GM21390 (cell line): ENCODE data around the gene SP8.
"Not testable (repeated sequence)": the region's sequence is repeated elsewhere in the genome, so short reads cannot be mapped to it uniquely, and the experiment has no call there.

Experiments
- ATAC-seq: cut with Tn5 transposase; IDR thresholded peaks from one replicate; pipeline ENCODE4 v1.9.1; 2021; ENCODE audit not compliant: unreplicated experiment

Gene SP8

GRCh38 chr7:20786779-20787659 lies at the start of gene SP8:
TSS of gene SP8 (minus strand) at chr7:20786886. CDS start at chr7:20786798, 88 bp downstream.
- no peak for ATAC-seq

GRCh38 chr7:20836424-20836823 lies 49.7 kb upstream of the SP8 start:
- not testable (repeated sequence) for ATAC-seq

DNA sequence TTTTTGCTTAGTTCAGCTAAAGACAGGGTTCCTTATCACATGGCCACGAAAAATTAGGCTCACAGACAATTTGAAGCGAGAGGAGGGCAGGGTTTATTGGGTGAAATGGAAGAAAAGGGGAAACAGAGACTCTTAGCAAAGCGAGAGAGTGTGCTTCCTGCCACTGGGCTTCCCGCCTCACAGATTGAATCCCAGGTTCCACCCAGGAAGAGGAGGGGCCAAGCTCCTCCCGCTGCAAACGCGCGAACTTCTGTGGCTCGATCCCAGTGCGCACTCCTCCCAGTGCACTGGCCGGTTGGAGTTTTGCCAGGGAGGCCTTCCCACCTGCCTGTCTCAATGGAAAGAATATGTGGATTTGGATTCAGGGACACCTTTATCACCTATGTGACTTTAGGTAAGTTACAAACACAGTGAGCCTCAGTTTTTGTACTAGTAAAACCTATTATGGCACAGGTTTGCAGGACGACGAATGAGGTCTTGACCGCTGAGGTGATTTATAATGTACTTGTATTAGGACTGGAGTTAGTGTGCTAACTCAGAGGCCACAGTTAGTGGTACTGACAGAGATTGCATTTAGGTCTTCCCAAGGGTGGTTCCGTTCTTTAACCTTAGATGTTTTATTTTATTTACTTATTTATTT lies 48.5 kb upstream of the SP8 start:
- ATAC-seq, result no peak

- no peak for ATAC-seq
These were observed 48.0 kb upstream of the SP8 start for GRCh38 chr7:20834656-20835055.

- no peak for ATAC-seq
These were observed 45.3 kb upstream of the SP8 start for GRCh38 chr7:20831956-20832355.

DNA sequence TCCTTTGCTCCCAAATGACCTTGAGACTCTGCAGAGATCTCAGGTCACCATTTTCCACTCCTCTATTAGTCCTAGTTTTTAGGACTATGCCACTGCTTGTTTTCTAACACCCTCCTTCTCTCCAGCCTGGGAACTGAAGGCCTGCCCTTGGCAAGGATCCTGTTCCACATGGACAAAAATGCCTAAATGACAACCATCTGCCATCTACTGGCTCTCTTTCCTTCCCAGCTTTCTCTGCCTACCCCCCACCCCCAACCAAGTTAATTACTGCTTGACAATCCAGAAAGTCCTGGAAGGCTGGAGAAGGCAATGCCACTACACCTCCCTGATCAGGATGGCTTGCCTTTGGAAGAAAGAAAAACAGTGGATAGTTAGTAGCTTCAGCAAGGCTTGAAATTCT lies 44.8 kb upstream of the SP8 start:
- ATAC-seq, result no peak

- no peak for ATAC-seq
These were observed 42.3 kb upstream of the SP8 start for GRCh38 chr7:20828947-20829346.

- ATAC-seq, result no peak
These were observed 40.5 kb upstream of the SP8 start for GRCh38 chr7:20827172-20827571.

- ATAC-seq, result no peak
These were observed 39.6 kb upstream of the SP8 start for GRCh38 chr7:20826243-20826642.

GRCh38 chr7:20825555-20825954 lies 38.9 kb upstream of the SP8 start:
- ATAC-seq, result no peak

- not testable (repeated sequence) for ATAC-seq
These were observed 34.7 kb upstream of the SP8 start for GRCh38 chr7:20821390-20821789.

- no peak for ATAC-seq
These were observed 29.8 kb upstream of the SP8 start for GRCh38 chr7:20816372-20816959.

DNA sequence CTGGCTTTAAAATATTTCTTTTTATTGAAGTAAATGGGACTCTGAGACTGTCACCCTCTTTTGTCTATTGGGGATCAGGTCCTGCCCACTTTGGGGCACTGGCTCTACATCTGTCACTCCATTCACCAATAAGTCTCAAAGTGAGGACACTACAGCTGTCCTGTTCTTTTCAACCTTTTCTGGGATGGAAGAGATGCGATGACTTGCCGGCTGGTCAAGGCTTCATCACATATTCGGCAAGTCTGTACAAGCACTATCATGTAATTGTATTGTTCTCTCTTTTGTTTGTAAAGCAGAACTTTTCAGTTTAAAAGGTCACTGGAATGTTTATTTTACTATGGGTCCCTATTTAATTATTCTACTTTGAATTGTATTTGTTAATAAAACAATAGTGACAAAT lies 17.7 kb upstream of the SP8 start:
- no peak for ATAC-seq

GRCh38 chr7:20799566-20800366 lies 13.1 kb upstream of the SP8 start:
- no peak for ATAC-seq

DNA sequence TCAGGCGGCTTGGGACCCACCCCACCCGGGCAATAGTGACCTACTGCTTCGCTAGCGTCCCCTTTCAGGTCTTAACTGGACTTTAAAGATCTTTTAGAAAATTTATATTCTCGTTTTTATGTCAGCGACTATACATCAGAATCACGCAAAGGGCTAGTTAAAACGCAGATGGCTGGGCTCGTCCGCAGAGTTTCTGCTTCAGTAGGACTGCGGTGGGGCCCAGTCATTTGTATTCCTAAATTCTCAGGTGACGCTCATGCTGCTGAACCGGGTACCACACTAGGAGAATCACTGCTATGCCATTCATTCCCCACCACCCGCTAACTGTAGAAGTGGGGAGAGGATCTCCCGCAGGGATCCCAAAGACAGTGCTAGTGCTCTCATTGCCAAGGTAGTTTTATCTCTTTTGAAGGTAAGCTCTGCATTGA lies 12.0 kb upstream of the SP8 start:
- ATAC-seq, result no peak

DNA sequence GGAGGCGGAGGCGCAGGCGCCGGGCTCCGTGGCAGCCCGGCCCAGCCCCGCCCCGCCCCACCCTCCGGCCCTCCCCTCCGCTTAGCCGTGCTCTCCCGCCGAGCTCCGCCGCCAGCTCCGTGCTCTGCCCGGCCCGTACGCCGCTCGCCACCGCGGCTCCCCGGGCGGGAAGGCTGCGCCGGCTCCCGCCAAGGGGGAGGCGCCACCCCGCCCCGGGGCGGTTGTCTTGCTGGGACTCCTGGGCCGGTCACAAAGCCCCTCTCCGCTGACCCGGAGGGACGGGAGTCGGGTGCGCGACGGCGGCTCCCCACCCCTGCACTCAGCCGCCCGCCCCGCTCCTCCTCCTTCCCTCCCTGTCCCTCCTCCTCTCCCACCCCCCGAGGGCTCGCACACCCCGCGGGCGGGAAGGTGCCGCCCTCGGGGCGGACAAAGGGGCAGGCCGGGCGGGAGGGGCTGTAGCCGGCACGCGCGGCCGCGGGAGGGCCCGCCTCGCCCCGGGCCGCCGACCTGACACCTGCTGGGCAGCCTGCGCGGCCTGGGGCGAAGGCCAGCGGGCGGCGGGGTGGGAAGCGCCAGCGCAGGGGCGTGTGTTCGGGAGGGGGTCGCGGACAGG lies 11.5 kb upstream of the SP8 start:
- peak; percentile 82 for ATAC-seq

DNA sequence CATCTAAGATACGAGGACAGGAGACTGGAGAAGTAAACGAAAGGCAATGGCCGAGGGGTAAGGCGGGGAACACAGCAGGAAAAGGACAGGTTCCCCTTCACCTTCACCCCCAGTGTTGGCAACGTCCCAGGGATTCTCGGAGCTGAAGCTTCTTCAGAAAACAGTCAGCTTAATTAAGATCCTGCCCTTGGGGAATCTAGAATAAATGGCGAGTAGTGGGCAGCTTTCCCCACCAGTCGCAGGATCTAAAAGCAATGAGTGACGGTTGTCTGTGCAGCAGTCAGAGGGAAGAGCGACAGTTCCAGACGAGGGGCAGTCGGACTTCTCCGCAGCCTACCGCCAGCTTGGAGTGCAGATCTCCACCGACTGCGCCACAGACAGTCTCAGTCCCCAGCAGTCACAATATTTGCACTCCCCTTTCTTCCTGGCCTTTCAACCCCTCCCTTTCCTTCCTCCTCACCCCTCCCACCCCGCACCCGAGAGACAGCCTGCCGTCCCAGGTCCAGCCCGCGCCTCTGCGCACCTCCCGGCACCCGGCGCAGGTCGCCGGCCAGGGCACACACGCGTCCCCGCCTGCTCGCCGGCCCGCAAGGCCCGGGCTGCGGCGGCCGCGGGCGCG lies 10.9 kb upstream of the SP8 start:
- peak; percentile 60 for ATAC-seq

DNA sequence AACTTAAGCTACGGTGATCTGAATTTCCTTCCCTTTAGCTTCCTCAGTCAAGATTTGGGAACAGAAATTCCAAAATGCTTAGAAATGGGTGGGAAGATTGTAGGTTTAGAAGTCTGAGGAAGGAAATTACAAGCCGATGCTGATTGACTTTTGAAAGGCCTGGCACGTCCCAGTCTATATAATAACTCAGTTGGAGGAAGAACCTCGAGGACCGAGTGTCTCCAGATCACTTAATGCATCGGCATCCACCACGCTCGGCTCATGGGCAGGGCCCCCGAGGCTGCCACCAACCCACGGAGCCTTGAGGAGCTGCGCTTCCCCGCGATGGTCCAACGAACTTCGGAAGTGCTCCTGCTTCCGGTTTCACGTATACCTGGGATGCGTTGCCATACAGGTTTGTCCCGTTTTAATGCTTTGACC lies 10.4 kb upstream of the SP8 start:
- no peak for ATAC-seq

DNA sequence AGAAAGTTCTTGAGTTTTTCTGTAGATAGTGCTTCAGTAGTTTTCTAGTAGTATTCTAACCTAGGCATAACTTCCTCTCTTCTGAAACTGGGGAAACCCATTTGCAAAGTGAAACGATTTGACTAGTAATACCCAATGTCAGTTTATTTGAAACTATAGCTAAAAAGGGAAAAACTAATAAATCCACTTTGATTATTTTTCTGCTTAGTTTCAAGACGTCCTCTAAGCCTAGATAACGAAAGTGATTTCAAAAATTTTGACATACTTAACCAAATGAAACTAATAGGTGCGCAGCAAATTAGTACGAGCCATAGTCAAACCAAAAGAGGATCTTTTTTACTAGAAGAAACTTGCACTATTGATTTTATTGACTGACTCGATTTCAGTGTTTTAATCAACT lies 9.8 kb upstream of the SP8 start:
- no peak for ATAC-seq

DNA sequence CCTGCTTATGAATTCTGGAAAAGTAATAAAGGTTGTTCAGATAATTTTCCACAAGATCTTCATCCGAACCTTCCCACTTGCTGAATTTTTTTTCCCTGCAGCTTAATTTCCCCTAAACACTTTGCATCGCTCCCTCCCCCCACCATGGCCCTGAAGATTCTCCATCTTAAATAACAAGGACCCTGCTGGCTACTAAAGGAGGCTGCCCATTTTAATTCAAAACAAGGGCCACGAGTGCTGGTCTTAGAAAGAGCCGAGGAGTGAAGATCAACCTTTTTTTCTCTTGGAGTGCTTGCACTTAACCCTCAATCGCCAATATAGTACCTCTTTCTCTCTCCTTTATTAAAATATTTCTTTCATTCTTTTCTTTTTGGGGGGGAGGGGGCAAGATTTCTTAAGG lies 9.2 kb upstream of the SP8 start:
- ATAC-seq, result no peak
